ENCODE measurements around the gene ZYG11A.

ZYG11A gene

DNA sequence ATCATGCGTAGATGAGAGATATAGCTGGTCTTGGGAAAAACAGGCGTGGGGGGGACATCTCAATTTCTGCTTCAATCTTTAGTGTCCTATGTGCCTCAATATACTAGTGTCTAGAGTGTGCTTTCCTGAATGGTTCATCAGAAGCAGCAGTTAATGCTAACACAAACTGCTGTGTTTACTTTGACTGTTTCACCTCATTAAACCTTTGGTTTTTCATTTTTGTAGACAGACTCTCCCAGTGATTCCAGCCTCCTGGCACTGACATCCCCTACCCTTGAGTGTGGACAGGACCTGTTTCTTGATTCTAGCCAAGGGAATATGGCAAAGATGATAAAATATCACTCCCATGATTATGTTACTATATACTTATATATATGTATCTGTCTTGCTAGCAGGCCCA is 37.6 kb downstream of the ZYG11A start:
- no peak for DNase-seq

DNA sequence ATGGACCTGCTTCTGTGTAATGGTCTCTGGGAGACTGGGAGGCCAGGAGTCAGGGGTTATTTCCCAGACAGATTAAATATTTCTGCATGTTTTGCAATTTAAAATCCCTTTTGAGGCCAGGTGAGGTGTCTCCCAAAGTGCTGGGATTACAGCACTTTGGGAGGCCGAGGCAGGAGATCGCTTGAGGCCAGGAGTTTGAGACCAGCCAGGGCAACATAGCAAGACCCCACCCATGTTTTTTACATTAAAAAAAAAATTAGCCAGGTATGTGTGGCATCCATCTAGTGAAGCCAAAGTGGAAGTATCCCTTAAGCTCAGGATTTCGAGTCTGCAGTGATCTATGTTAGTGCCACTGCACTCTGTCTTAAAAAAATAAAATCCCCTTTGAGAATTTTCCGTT is 44.9 kb downstream of the ZYG11A start:
- DNase-seq, result no peak

DNA sequence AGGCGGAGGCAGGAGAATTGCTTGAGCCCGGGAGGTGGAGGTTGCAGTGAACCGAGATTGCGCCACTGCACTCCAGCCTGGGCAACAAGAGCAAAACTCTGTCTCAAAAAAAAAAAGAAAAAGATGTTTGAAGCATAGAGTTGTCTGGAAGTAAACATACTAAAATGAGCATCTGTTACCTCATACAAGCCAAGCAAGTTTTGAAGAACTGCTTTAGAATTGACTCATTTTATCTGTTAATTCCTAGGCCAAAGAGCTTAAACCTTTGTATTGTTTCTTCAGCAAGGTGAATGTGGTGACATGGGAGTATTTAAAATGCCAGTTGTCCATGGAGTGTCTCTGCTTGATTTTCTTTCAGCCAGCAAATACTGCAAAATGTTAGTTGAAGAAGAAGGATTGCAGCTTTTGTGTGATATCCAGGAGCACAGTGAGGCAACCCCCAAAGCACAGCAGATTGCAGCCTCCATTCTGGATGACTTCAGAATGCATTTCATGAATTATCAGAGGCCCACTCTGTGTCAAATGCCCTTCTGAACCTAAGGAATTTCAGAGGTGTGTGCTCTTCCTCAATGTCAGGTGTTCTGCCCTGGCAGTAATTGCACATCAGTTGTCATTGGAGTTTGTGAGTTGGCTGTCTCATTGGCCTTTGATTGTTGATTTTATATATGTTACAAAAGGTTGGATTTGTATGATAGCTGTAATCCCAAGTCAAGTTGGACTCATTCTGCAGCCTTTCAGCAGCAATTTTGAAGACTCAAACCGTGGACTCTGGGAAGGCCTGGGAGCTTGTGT is 50.1 kb downstream of the ZYG11A start:
- no peak for DNase-seq

DNA sequence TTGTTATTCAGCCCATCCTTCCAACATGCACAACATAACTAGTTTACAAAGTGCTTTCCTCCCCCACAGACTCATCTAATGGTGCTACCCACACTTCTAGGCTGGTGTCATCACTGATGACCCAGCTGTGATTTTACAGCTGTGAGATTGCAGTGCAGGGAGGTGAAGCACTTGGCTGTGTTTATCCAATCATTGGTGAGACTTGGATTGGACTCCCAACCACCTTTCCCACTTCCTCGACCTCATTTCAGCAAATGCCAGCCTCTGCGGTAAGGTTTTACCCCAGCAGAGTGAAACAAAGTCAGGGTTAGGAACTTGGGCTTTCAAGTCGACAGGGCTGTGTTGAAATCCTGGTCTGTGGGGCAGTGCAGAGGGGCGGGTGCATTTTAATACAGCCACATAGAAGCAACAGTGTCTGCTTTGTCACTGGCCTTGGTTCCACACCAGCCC is 56.9 kb downstream of the ZYG11A start:
- no peak for DNase-seq

DNA sequence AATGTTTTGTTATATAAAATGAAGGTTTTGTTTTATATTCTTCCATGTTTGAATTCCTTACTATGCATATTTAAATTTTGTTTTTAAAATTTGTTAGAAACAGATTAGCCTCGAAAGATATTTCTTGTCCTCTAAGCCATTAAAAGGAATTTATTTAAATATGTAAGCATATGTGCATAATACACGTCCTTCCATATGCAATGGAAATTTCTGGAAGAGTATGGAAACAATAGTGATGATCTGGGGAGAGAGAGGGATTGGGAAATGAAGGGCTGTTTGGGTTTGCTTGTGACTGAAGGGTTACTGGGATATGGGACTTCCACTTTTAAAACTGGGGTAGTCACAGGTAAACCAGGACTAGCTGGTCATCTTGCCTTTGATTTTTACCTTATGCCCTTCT is 57.8 kb downstream of the ZYG11A start:
- no peak for DNase-seq

DNA sequence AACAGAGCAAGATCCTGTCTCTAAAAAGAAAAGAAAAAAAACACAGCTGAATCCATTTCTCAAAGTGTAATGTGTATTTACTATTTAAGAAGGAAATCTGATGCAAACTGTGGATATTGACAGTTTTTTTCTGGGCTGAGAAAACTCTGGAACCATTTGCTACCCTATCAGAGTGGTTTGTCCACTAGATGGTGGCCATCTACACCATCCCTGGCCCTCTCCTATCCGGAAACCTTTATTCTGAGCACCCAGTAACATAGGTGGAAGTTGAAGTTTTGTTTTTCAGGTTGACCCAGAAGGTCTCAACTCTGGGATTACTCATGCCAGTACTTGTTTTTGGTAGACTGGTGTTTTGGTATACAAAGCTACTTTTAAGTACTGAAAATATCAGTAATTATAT is 58.8 kb downstream of the ZYG11A start:
- DNase-seq, result no peak

DNA sequence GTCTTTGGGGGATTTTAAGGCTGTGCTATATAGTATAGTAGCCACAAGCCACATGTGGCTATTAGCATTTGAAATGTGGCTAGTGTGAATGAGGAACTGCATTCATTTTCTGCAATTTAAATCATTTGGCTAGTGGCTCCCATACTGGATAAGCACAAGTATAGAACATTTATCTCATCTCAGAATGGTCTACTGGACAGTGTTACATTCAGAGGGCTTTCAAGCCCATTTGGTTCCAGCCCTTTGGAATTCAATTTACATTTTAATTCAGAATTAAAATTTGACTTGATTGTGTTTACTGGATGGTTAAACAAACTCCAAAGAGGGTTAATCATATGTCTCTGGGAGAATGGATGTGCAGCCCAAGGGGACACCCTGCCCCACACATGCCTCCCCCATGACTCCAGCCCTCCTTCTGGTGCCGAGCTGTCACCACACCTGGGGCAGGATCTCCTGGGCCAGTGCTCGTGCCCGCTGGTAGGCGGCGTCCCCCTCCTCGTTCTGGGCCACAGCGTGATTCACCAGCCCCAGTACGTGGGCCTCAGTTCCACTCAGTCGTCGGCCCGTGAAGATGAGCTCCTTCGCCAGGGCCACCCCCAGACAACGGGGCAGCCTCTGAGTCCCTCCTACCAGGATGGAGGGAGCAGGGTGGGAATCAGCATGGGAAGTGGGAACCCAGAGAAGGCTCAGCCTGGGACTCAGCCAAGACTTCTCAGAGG is 61.8 kb downstream of the ZYG11A start:
- DNase-seq, result no peak

DNA sequence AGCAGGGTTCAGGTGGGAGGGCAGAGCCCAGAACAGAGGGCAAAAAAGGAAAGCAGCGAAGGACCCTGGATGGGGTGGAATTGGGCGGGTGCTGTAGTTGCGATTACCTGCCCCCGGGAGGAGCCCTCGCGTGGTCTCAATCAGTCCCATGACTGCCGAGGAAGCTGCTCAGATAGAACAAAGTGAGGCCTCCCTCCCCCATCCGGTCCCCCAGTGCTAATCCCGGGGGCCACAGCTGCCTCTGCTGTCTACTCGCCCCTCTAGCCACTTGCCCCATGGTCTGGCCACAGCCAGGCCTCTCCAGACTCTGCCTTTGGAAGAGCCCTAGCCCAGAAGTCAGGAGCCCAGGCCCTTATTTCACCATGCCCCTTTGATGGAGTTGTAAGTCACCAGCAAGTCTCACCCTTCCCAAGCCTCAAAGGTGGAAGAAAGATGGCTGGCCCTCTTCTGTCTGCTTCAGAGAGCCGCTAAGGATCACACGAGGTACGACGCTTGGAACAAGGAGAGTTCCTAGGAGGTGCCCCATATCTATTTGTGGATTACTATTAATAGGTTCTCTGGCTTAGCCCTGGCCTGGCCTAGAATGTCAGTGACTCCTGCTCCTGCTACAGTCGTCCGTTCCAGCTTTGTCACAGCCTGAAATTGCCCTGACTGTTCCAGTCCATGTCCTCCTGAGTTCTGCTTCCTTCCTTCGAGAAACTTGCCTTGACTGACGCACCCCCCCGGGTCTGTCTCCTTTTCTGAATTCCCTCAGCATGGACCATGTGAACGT is 62.6 kb downstream of the ZYG11A start:
- peak; percentile 37 for DNase-seq

DNA sequence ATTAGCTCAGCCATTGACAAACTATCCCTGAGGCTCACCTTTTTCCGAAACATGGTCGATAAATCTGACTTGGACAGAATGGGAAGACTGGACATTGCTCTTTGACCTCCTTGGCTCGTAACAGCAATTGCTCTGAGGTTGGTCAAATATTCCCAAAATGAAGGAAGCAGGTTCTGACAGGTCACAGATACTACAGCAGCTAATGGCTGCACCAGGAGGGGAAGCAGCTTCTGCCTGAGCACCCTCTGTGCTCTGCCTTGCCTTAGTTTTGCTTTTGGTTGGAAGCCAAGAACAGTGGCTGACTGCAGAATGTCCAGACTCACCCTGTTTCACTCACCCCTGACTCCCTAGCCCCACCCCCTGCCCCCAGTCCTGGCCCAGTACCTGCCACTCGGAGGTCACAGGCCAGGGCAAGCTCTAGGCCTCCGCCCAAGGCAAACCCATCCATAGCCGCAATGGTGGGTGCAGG is 63.6 kb downstream of the ZYG11A start:
- DNase-seq, result no peak

DNA sequence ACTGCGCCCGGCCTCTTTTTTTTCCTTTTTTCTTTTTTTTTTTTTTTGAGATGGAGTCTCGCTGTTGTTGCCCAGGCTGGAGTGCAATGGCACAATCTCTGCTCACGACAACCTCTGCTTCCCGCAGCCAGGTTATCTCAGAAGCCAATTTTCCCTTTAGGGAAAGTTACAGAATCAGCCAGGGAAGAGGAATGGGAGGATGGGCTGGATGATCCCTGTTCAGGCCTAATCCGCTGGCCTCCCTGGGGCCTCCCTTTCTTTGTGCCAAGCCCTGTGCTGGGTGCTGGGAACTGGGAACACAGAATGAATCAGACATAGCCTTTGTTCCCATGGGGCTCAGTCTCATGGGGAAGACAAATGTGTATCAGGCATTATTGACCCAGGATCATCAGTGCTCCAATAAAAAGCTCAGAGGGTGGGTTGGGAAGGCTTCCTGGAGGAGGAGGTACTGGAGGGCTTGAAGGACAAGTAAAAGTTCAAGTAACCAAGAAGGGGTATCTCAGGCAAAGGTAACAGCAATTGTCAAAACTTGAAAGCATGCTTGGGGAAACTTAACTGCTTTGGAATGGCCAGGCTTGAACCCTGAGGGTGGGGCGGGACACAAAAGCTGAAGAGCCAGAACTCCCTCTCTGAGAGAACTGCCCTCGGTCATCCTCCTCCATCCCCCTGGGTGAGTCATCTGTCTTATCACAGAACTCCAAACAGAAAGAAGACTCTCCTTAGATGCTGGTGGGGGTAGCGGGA is 64.7 kb downstream of the ZYG11A start:
- no peak for DNase-seq

DNA sequence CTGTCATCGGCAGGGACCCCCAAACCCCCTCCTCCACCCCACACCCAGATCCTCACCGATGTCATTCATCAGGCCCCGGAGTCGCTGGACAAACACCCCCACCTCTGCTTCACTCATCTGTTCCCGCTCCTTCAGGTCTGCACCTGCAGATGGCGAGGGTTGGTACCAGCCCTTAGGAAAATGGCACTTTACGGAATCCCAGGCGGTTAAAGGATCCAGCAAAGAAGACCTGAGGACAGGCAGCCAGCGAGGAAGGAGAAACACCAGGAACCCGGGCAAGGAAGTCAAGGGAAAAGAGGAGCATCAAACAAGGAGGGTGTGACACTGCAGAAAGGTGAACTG is 65.2 kb downstream of the ZYG11A start:
- DNase-seq, result no peak

DNA sequence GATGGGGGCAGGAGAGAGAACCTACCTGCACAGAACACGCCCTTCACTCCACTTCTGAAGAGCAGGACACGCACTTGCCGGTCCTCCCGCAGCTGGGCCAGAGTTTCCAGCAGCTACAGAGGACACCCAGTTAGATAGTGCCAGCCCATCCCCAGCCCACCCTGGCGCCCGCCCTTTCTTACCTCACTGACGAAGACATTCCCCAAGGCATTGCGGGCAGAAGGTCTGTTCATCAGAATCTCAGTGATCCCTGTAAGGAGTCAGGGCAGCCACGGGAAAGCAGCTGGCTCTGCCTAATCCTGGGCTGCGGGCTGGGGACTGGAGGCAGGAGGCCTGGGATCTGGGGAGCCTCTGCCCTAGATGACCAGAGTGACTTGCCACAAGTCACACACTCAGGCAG is 69.0 kb downstream of the ZYG11A start:
- no peak for DNase-seq

DNA sequence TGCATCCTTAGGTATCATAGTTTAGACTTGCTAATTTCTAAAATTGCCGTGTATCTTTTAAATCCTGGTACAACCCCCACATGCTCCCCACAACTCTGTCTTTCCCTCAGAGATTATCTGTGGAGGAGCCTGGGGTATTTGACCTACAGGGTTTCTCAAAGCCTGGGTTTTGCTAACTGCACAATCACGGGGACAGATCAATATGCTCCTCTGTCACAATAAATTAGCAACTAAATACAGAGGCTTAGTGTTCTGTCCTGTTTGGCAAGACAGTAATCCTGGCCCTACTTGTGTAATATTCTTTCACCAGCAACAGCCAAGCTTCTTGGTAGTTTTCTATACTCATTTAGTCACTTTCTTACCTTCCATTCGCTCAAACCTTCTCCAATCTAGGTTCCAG is 70.5 kb downstream of the ZYG11A start:
- DNase-seq, result no peak

DNA sequence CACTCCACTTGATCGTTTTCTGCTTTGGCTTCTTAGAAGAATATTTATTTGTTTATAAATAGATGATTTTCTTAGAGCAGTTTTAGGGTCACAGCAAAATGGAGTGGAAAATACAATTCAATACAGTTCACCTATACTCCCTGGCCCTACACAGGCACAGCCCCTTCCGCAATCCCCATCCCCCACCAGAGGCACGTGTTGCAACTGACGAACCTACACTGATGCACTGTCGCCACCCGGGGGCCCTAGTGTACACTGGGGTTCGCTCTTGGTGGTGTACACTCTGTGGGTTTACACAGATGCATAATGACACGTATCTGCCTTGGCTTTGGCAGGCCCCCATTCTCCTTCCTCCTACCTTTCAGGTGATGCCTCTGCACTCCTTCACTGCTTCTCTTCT is 71.0 kb downstream of the ZYG11A start:
- DNase-seq, result no peak

DNA sequence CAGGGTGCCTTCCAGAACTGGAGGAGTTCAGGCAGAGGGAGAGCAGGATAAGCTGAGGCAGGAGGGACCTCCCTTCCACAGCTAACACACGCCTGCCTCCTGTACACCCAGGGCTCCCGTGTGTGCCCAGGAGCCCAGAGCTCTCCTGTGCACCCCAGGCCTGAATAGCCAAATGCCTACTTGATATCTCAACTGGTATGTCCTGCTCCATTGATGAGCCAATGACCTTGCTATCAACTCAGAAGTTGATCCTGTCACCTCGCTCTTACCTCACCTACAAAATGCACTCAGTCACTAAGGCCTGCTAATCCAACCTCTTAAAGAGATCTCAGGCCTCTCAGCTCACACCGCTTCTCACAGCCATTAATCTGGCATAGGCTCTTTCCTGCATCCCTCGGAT is 71.9 kb downstream of the ZYG11A start:
- no peak for DNase-seq

DNA sequence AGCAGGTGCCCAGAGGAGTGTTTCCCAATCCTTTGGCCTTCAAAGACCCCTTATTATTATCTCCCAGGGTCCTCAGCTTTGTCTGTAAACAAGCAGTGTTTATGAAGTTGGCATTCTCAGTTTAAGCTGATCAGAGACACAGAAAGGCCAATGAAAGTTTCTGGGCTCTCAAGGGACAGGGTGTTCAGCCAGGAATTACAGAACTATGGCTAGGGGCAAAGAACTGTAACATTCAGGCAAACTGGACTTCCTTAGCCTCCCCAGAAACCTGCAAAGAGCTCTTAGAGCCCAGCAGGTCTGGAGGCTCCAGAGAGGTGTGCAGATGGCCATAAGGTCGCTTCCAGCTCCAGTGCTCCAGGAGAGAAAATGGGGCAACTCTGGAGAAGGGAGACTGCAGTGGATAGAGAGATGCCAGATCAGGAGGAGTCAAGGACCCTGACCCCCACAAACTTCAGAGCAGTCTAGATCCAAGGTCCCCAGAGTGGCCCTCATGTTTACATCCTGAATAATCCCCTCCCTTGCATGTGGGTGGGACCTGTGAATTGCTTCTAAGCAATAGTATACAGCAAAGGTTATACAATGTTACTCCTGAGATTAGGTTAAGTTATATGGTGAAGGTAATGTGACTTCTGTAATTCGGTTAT is 72.8 kb downstream of the ZYG11A start:
- DNase-seq, result no peak

DNA sequence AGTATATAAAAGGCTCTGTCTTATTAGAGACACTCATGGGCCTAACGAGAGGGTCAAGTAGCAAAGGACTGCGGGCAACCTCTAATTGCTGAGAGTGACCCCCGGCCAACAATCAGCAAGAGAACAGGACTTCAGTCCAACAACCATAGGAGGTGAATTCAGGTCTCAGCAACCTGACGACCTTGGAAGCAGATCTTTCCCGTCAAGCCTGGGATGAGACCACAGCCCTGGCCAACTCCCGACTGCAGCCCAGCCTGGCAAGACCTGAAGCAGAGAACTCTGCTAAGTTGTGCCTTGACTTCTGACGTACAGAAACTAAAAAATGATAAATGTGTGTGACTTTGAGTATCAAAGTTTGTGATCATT is 73.3 kb downstream of the ZYG11A start:
- DNase-seq, result no peak

DNA sequence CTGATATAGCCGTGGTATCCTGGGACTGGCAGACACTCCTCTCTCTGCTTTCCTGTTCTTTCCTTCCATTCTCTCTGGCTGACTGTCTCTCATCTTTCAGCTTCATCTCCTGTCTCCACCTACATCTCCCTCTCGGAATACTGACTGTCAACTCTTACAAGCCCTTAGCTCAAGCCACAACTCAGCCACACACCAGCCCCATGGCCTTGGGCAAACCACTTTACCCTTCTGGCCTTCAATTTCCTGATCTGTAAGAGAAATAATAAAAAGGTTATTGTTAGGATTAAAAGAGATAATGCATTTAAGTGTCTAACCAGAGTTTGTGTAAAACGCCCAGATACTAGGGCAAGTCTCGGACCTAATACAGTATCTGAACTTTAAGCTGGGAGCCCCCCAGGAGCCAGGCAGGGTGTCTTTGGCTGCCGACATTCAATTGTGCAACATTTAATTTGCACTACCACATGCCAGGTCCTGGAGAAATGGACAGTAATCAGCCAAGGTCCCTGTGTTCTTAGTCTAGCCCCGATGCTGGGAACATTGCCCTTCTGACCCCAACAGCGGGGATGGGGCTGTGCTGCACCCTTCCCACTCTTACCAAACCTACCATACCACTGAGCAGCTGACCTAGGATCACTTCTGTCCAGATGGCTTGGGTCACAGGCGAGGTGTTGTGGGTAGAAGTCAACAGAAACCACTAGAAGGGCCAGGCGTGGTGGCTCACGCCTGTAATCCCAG is 73.8 kb downstream of the ZYG11A start:
- DNase-seq, result no peak

DNA sequence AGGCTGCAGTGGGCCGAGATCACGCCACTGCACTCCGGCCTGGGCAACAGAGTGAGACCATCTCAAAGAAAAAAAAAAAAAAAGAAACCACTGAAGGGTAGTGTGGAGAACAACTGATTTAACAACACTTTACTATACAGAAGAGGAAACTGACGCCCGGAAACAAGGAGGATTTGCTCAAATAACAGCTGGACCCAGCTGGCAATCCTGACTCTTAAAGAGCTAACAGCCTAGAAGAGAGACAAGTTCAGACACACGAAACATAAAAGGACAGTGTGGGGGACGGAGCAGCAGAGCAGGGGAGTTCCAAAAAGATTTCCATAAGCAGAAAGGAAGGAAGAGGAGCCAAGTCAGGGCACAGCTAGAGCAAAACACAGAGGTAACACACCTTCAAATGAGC is 74.6 kb downstream of the ZYG11A start:
- no peak for DNase-seq

DNA sequence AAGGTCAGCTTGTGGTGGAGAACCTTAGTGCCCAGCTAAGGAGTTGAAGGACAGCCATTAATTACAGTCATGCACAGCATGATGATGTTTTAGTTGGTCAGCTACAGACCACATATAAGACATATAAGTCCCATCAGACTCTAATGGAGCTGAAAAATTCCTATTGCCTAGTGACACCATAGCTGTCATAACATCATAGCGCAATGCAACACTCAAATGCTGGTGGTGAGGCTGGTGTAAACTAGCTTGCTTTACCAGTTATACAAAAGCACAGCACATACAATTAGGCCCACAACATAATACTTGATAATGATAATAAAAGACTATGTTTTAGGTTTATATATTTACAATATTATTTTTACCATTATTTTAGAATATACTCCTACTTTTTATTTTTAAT is 75.0 kb downstream of the ZYG11A start:
- no peak for DNase-seq

DNA sequence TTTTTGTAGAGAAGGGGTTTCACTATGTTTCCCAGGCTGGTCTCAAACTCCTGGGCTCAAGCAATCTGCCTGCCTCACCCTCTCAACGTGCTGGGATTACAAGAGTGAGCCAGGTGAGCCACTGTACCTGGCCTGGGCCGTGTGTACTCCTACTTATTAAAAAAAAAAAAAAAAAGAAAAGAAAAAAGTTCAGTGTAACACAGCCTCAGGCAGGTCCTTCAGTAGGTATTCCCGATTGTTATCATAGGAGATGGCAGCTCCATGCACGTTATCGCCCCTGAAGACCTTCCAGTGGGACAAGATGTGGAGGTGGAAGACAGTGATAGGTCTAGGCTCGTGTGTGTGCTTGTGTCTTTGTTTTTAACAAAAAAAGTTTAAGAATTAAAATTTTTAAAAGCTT is 75.6 kb downstream of the ZYG11A start:
- no peak for DNase-seq
